HCT116 (cell line): ENCODE measurements around the gene CPT1A. TPM values are rescaled to one million over a fixed set of nuclear protein-coding genes. Genes with fewer than 3 reads are reported as not detected.

ENCODE experiments used
- ATAC-seq: fragments of 200-7000 bp; cut with Tn5 transposase; 2 replicates; pipeline ENCODE4 v1.9.1; 2020; ENCODE audit warnings: mild to moderate bottlenecking, moderate library complexity
- BruUV-seq: library from RNA; stranded (reverse); fragments of 400-500 nt; replicated peaks from 2 replicates; lab custom pipeline; 2021; lab: Mats Ljungman, UMichigan
- CTCF ChIA-PET: fragments of 300-600 bp; sonication (Branson Sonifier 250); formaldehyde crosslinking; loops from one replicate; lab custom pipeline; 2021; ENCODE audit warnings: antibody characterized with exemption; lab: Charles Lee
- POLR2A ChIA-PET: fragments of 300-600, 350-600 bp; sonication (Branson Sonifier 250); formaldehyde crosslinking; loops from one replicate; lab custom pipeline; 2021; ENCODE audit warnings: antibody characterized with exemption; lab: Charles Lee
- RAD21 ChIA-PET, 2 experiments: fragments of 300-600 bp; sonication (Branson Sonifier 250); formaldehyde crosslinking; loops; one replicate each; lab custom pipeline; 2023; ENCODE audit warnings: low total read pairs in 2 of 2; ENCODE audit not compliant: uncharacterized antibody in 2 of 2, unreplicated experiment in 2 of 2, low non-redundant PET in 1 of 2; lab: Charles Lee
- DNase-seq: peaks from one replicate; pipeline ENCODE4 v3.0.0-alpha.2; 2010; ENCODE audit warnings: low read depth, low spot score
- H2AFZ ChIP-seq: fragments of 200-600 bp; shearing (Covaris generic), sonication (generic); 2 replicates; pipeline ENCODE4 v1.6.1; 2017; ENCODE audit warnings: low read depth, mixed run types, mixed read lengths, antibody characterized with exemption, low read length; ENCODE audit not compliant: poor library complexity, severe bottlenecking
- H3K27ac ChIP-seq: 2 replicates; pipeline ENCODE4 v1.5.1; 2012; ENCODE audit warnings: low read depth, low read length
- H3K27me3 ChIP-seq: fragments of 200-600 bp; sonication (generic); 2 replicates; pipeline ENCODE4 v1.6.1; 2016; ENCODE audit warnings: mixed run types, low read length, mixed read lengths; ENCODE audit not compliant: insufficient read depth
- H3K36me3 ChIP-seq, 2 experiments: fragments of 200-500 bp in 1 of 2; fragments of 200-600 bp in 1 of 2; sonication (Bioruptor generic) in 1 of 2; sonication (generic) in 1 of 2; 2 replicates each; pipeline versions ENCODE4 v1.5.1 to v1.6.1; 2014 to 2016; ENCODE audit warnings: low read length in 2 of 2, inconsistent platforms in 1 of 2, mixed read lengths in 1 of 2, mixed run types in 1 of 2; ENCODE audit not compliant: insufficient read depth in 2 of 2, control insufficient read depth in 1 of 2
- H3K4me1 ChIP-seq, 2 experiments: fragments of 200-600 bp in 1 of 2; sonication (generic) in 1 of 2; 2 replicates each; pipeline versions ENCODE4 v1.5.1 to v1.6.1; 2012 to 2017; ENCODE audit warnings: low read length in 2 of 2, inconsistent platforms in 1 of 2, mild to moderate bottlenecking in 1 of 2, mixed read lengths in 1 of 2, mixed run types in 1 of 2, moderate library complexity in 1 of 2; ENCODE audit not compliant: insufficient read depth in 2 of 2, control insufficient read depth in 1 of 2
- H3K4me2 ChIP-seq: fragments of 200-600 bp; sonication (generic); 2 replicates; pipeline ENCODE4 v1.6.1; 2017; ENCODE audit warnings: mixed run types, low read length, mixed read lengths
- H3K4me3 ChIP-seq, 2 experiments: fragments of 200-600 bp in 1 of 2; sonication (generic) in 1 of 2; replicated peaks in 1 of 2; 2 replicates each; pipeline ENCODE4 v1.5.1; 2011 to 2016; ENCODE audit warnings: low read length in 2 of 2, control low read depth in 1 of 2, low read depth in 1 of 2, mild to moderate bottlenecking in 1 of 2, mixed read lengths in 1 of 2, mixed run types in 1 of 2
- H3K79me2 ChIP-seq: fragments of 200-600 bp; sonication (generic); 2 replicates; pipeline ENCODE4 v1.6.1; 2017; ENCODE audit warnings: mild to moderate bottlenecking, mixed run types, low read length, moderate library complexity, mixed read lengths; ENCODE audit not compliant: insufficient read depth
- H3K9ac ChIP-seq: fragments of 200-600 bp; sonication (generic); 2 replicates; pipeline ENCODE4 v1.6.1; 2016; ENCODE audit warnings: low read length, mixed read lengths
- H3K9me2 ChIP-seq: fragments of 200-600 bp; sonication (generic), shearing (Covaris generic); 2 replicates; pipeline ENCODE4 v1.6.1; 2017; ENCODE audit warnings: mixed run types, mild to moderate bottlenecking, moderate library complexity; ENCODE audit not compliant: insufficient read depth
- H3K9me3 ChIP-seq, 2 experiments: fragments of 200-500 bp in 1 of 2; fragments of 200-600 bp in 1 of 2; sonication (Bioruptor generic) in 1 of 2; sonication (generic) in 1 of 2; 2 replicates each; pipeline ENCODE4 v1.6.1; 2014 to 2017; ENCODE audit warnings: low read length in 2 of 2, mixed read lengths in 2 of 2, inconsistent platforms in 1 of 2, low read depth in 1 of 2, mild to moderate bottlenecking in 1 of 2, mixed run types in 1 of 2, moderate library complexity in 1 of 2; ENCODE audit not compliant: control insufficient read depth in 1 of 2, insufficient read depth in 1 of 2
- H4K20me1 ChIP-seq: fragments of 200-600 bp; sonication (generic), shearing (Covaris generic); 2 replicates; pipeline ENCODE4 v1.6.1; 2017; ENCODE audit warnings: mixed run types, mild to moderate bottlenecking, moderate library complexity; ENCODE audit not compliant: insufficient read depth
- CBX3 ChIP-seq: IDR thresholded peaks from 2 replicates; pipeline ENCODE4 v1.6.1; 2012; ENCODE audit warnings: low read depth
- CEBPB ChIP-seq: IDR thresholded peaks from 2 replicates; pipeline ENCODE4 v1.6.1; 2012; ENCODE audit warnings: low read depth
- CTCF ChIP-seq, 3 experiments: fragments of 200-600 bp in 1 of 3; sonication (generic) in 1 of 3; IDR thresholded peaks in 2 of 3; conservative IDR thresholded peaks in 1 of 3; 2 replicates each; pipeline ENCODE4 v1.5.1; 2012 to 2017; ENCODE audit warnings: low read depth in 2 of 3, low read length in 2 of 3, antibody characterized with exemption in 1 of 3, borderline replicate concordance in 1 of 3, control low read depth in 1 of 3, mild to moderate bottlenecking in 1 of 3, mixed read lengths in 1 of 3, mixed run types in 1 of 3, moderate library complexity in 1 of 3; ENCODE audit not compliant: insufficient read depth in 1 of 3
- EGR1 ChIP-seq: IDR thresholded peaks from 2 replicates; pipeline ENCODE4 v1.6.1; 2012; ENCODE audit warnings: low read depth
- ELF1 ChIP-seq: IDR thresholded peaks from 2 replicates; pipeline ENCODE4 v1.6.1; 2012; ENCODE audit warnings: low read depth, borderline replicate concordance
- EZH2phosphoT487 ChIP-seq: fragments of 200-600 bp; IDR thresholded peaks from 2 replicates; pipeline ENCODE4 v1.6.1; 2018; ENCODE audit warnings: antibody characterized with exemption, borderline replicate concordance
- FOSL1 ChIP-seq: IDR thresholded peaks from 2 replicates; pipeline ENCODE4 v1.6.1; 2012; ENCODE audit warnings: low read depth
- MAX ChIP-seq: IDR thresholded peaks from 2 replicates; pipeline ENCODE4 v1.6.1; 2012
- POLR2A ChIP-seq: IDR thresholded peaks from 2 replicates; pipeline ENCODE4 v1.7.0; 2011; ENCODE audit warnings: borderline replicate concordance; ENCODE audit not compliant: insufficient read depth, insufficient read length; ENCODE audit errors: extremely low read depth
- POLR2AphosphoS5 ChIP-seq: IDR thresholded peaks from 2 replicates; pipeline ENCODE4 v1.6.1; 2011; ENCODE audit warnings: mild to moderate bottlenecking, low read depth, low read length, moderate library complexity
- RAD21 ChIP-seq: IDR thresholded peaks from 2 replicates; pipeline ENCODE4 v1.6.1; 2012; ENCODE audit warnings: low read depth, mild to moderate bottlenecking
- REST ChIP-seq: IDR thresholded peaks from 2 replicates; pipeline ENCODE4 v1.6.1; 2012; ENCODE audit warnings: low read depth
- SIN3A ChIP-seq: IDR thresholded peaks from 2 replicates; pipeline ENCODE4 v1.6.1; 2012; ENCODE audit warnings: low read depth
- SP1 ChIP-seq: IDR thresholded peaks from 2 replicates; pipeline ENCODE4 v1.6.1; 2012; ENCODE audit warnings: low read depth
- SRF ChIP-seq: IDR thresholded peaks from 2 replicates; pipeline ENCODE4 v1.6.1; 2012; ENCODE audit warnings: low read depth
- TCF7L2 ChIP-seq: IDR thresholded peaks from 2 replicates; pipeline ENCODE4 v1.7.0; 2011; ENCODE audit warnings: borderline replicate concordance, inconsistent platforms; ENCODE audit not compliant: insufficient read depth, insufficient read length; ENCODE audit errors: extremely low read depth
- YY1 ChIP-seq: IDR thresholded peaks from 2 replicates; pipeline ENCODE4 v1.6.1; 2011; ENCODE audit warnings: low read length, low read depth, moderate library complexity, mild to moderate bottlenecking; ENCODE audit not compliant: insufficient replicate concordance; ENCODE audit errors: extremely low read depth
- ZBTB33 ChIP-seq: IDR thresholded peaks from 2 replicates; pipeline ENCODE4 v1.6.1; 2011; ENCODE audit warnings: mild to moderate bottlenecking, low read length, moderate library complexity; ENCODE audit not compliant: insufficient replicate concordance; ENCODE audit errors: extremely low read depth
- ZFX ChIP-seq: fragments of 450-650 bp; IDR thresholded peaks from 2 replicates; pipeline ENCODE4 v1.6.1; 2017
- ZNF274 ChIP-seq: fragments of 200-500 bp; sonication (Bioruptor generic); IDR thresholded peaks from 2 replicates; pipeline ENCODE4 v1.6.1; 2014; ENCODE audit warnings: mild to moderate bottlenecking, low read depth, low read length, inconsistent platforms
- intact Hi-C: fragments of 100-400 bp; cut with micrococcal nuclease; formaldehyde crosslinking; loops from 2 replicates; pipeline ENCODE4 v1.10.0; 2022
- total RNA-seq: library from RNA; stranded (reverse); gene quantifications from one replicate; pipeline ENCODE4 v1.2.1, GENCODE V29; 2021; ENCODE audit not compliant: unreplicated experiment

Gene CPT1A
- total RNA-seq, 1 experiment from 2014 or later: 54.4 TPM

GRCh38 chr11:68741463-68741862 lies 100.3 kb downstream of the CPT1A start:
- no TSS peak for BruUV-seq
- Histone ChIP-seq H3K4me2 (no peak overlapping the region), H3K4me1 (no peaks in the 10 kb centered on the region), H3K27ac (no peak overlapping the region), H3K9me2 (no peaks in the 10 kb centered on the region), H3K4me3 (no peak overlapping the region), H3K9me3 (no peaks in the 10 kb centered on the region), H3K36me3 (peaks cover 0 to 3% of the 10 kb centered on the region in 2 experiments; a peak in 1 of 4 replicates), H3K27me3 (no peaks in the 10 kb centered on the region), H2AFZ (no peak overlapping the region), H4K20me1 (no peaks in the 10 kb centered on the region), H3K9ac (no peak overlapping the region), H3K79me2 (no peaks in the 10 kb centered on the region)
- ChIA-PET RAD21 (no interaction called here), CTCF (no interaction called here), POLR2A (no interaction called here)
- DNase-seq (no peak), ATAC-seq (no peak)
- intact Hi-C loops: no loop called here
- TF ChIP-seq CBX3 (no peak), MAX (no peak), SRF (no peak), POLR2AphosphoS5 (no peak), ZFX (no peak), TCF7L2 (no peak), SIN3A (no peak), POLR2A (no peak), SP1 (no peak), REST (no peak), FOSL1 (no peak), YY1 (no peak), EZH2phosphoT487 (no peak), RAD21 (no peak), CTCF (IDR thresholded peaks at IDR 0.05 in 2 of 3, conservative IDR thresholded peaks at IDR 0.05 in 1 of 3; ENCODE audit: borderline replicate concordance in 1 of 3, insufficient read depth in 1 of 3, low read depth in 2 of 3, low read length in 2 of 3) (no peak), CEBPB (no peak), ZNF274 (no peak), ELF1 (no peak), ZBTB33 (no peak), EGR1 (no peak)
- TF ChIP-seq, all 23 proteins: peak for 0
